ENCODE data around the gene NUDT1. TPM values are rescaled to one million over a fixed set of nuclear protein-coding genes. Genes with fewer than 3 reads are reported as not detected.

The NUDT1 gene
- total and polyA plus RNA-seq, 2 experiments from 2014 or later, result 54.5 to 163 TPM

DNA sequence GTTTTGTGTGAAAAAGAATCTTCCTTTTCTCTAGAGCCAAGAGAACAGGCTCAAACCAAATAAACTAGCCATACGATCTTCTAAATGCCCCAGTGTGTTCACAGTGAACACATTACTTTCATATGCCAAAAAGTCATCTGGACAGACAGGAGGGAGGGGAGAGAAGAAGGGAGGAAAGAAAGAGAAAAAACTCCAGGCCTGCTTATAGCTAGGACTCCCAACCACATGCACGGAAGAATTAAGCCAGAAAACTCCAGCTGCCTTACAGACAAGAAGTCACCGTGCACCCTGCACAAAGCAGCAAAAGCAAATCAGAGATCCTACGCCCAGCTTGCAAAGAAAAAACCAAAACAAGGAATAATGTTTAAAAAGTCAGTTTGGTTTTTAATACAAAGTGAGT lies 37.9 kb downstream of the NUDT1 start:
- Histone ChIP-seq H3K4me2 (no peak overlapping the region), H3K9me2 (ENCODE audit: insufficient read depth) (no peaks in the 10 kb centered on the region), H3K4me3 (no peak overlapping the region), H3K27me3 (ENCODE audit: insufficient read depth) (no peaks in the 10 kb centered on the region), H3K27ac (ENCODE audit: low read depth) (no peak overlapping the region), H3K79me2 (replicated peaks; ENCODE audit: insufficient read depth) (peaks cover 31% of the 10 kb centered on the region), H3K36me3 (ENCODE audit: insufficient read depth) (no peaks in the 10 kb centered on the region), H3F3A (replicated peaks; ENCODE audit: low read depth) (no peaks in the 10 kb centered on the region), H2AFZ (no peak overlapping the region), H3K4me1 (ENCODE audit: insufficient read depth) (no peaks in the 10 kb centered on the region; the same call in 1 of the 2 replicates), H4K20me1 (replicated peaks; ENCODE audit: insufficient read depth) (no peaks in the 10 kb centered on the region; the same call in 1 of the 2 replicates)
- no peak for TF ChIP-seq JUNB (IDR thresholded peaks at IDR 0.05; ENCODE audit: unreplicated experiment)
- TF ChIP-seq EZH2 (IDR thresholded peaks at IDR 0.05; ENCODE audit: low read depth, unreplicated experiment), result no peak
- TF ChIP-seq, protein P1, sequence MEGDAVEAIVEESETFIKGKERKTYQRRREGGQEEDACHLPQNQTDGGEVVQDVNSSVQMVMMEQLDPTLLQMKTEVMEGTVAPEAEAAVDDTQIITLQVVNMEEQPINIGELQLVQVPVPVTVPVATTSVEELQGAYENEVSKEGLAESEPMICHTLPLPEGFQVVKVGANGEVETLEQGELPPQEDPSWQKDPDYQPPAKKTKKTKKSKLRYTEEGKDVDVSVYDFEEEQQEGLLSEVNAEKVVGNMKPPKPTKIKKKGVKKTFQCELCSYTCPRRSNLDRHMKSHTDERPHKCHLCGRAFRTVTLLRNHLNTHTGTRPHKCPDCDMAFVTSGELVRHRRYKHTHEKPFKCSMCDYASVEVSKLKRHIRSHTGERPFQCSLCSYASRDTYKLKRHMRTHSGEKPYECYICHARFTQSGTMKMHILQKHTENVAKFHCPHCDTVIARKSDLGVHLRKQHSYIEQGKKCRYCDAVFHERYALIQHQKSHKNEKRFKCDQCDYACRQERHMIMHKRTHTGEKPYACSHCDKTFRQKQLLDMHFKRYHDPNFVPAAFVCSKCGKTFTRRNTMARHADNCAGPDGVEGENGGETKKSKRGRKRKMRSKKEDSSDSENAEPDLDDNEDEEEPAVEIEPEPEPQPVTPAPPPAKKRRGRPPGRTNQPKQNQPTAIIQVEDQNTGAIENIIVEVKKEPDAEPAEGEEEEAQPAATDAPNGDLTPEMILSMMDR (conservative IDR thresholded peaks at IDR 0.05; ENCODE audit: low read depth in 2 of 2), result no peak
- TF ChIP-seq, protein P2, sequence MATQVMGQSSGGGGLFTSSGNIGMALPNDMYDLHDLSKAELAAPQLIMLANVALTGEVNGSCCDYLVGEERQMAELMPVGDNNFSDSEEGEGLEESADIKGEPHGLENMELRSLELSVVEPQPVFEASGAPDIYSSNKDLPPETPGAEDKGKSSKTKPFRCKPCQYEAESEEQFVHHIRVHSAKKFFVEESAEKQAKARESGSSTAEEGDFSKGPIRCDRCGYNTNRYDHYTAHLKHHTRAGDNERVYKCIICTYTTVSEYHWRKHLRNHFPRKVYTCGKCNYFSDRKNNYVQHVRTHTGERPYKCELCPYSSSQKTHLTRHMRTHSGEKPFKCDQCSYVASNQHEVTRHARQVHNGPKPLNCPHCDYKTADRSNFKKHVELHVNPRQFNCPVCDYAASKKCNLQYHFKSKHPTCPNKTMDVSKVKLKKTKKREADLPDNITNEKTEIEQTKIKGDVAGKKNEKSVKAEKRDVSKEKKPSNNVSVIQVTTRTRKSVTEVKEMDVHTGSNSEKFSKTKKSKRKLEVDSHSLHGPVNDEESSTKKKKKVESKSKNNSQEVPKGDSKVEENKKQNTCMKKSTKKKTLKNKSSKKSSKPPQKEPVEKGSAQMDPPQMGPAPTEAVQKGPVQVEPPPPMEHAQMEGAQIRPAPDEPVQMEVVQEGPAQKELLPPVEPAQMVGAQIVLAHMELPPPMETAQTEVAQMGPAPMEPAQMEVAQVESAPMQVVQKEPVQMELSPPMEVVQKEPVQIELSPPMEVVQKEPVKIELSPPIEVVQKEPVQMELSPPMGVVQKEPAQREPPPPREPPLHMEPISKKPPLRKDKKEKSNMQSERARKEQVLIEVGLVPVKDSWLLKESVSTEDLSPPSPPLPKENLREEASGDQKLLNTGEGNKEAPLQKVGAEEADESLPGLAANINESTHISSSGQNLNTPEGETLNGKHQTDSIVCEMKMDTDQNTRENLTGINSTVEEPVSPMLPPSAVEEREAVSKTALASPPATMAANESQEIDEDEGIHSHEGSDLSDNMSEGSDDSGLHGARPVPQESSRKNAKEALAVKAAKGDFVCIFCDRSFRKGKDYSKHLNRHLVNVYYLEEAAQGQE (IDR thresholded peaks at IDR 0.05; ENCODE audit: unreplicated experiment), result no peak
- no peak for TF ChIP-seq STAT1 (IDR thresholded peaks at IDR 0.05; ENCODE audit: unreplicated experiment)
- TF ChIP-seq EZH2phosphoT487 (IDR thresholded peaks at IDR 0.05; ENCODE audit: unreplicated experiment), result no peak
- TF ChIP-seq ZNF331 (CRISPR knock-in tag; IDR thresholded peaks at IDR 0.05; ENCODE audit: low read depth), result no peak
- TF ChIP-seq, protein P3, sequence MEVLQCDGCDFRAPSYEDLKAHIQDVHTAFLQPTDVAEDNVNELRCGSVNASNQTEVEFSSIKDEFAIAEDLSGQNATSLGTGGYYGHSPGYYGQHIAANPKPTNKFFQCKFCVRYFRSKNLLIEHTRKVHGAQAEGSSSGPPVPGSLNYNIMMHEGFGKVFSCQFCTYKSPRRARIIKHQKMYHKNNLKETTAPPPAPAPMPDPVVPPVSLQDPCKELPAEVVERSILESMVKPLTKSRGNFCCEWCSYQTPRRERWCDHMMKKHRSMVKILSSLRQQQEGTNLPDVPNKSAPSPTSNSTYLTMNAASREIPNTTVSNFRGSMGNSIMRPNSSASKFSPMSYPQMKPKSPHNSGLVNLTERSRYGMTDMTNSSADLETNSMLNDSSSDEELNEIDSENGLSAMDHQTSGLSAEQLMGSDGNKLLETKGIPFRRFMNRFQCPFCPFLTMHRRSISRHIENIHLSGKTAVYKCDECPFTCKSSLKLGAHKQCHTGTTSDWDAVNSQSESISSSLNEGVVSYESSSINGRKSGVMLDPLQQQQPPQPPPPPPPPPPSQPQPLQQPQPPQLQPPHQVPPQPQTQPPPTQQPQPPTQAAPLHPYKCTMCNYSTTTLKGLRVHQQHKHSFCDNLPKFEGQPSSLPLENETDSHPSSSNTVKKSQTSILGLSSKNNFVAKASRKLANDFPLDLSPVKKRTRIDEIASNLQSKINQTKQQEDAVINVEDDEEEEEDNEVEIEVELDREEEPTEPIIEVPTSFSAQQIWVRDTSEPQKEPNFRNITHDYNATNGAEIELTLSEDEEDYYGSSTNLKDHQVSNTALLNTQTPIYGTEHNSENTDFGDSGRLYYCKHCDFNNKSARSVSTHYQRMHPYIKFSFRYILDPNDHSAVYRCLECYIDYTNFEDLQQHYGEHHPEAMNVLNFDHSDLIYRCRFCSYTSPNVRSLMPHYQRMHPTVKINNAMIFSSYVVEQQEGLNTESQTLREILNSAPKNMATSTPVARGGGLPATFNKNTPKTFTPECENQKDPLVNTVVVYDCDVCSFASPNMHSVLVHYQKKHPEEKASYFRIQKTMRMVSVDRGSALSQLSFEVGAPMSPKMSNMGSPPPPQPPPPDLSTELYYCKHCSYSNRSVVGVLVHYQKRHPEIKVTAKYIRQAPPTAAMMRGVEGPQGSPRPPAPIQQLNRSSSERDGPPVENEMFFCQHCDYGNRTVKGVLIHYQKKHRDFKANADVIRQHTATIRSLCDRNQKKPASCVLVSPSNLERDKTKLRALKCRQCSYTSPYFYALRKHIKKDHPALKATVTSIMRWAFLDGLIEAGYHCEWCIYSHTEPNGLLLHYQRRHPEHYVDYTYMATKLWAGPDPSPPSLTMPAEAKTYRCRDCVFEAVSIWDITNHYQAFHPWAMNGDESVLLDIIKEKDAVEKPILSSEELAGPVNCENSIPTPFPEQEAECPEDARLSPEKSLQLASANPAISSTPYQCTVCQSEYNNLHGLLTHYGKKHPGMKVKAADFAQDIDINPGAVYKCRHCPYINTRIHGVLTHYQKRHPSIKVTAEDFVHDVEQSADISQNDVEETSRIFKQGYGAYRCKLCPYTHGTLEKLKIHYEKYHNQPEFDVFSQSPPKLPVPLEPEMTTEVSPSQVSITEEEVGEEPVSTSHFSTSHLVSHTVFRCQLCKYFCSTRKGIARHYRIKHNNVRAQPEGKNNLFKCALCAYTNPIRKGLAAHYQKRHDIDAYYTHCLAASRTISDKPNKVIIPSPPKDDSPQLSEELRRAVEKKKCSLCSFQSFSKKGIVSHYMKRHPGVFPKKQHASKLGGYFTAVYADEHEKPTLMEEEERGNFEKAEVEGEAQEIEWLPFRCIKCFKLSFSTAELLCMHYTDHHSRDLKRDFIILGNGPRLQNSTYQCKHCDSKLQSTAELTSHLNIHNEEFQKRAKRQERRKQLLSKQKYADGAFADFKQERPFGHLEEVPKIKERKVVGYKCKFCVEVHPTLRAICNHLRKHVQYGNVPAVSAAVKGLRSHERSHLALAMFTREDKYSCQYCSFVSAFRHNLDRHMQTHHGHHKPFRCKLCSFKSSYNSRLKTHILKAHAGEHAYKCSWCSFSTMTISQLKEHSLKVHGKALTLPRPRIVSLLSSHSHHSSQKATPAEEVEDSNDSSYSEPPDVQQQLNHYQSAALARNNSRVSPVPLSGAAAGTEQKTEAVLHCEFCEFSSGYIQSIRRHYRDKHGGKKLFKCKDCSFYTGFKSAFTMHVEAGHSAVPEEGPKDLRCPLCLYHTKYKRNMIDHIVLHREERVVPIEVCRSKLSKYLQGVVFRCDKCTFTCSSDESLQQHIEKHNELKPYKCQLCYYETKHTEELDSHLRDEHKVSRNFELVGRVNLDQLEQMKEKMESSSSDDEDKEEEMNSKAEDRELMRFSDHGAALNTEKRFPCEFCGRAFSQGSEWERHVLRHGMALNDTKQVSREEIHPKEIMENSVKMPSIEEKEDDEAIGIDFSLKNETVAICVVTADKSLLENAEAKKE (CRISPR knock-in tag; IDR thresholded peaks at IDR 0.05), result no peak
- TF ChIP-seq POLR2AphosphoS5 (IDR thresholded peaks at IDR 0.05; ENCODE audit: low read depth), result no peak
- TF ChIP-seq ZNF114 (CRISPR knock-in tag; IDR thresholded peaks at IDR 0.05), result no peak
- ATAC-seq (no peak), DNase-seq (ENCODE audit: low spot score) (no peak)
- Mint-ChIP-seq H3K27ac (peak overlapping the region; percentile 70; the same call in 1 of the 2 replicates), H3K9me3 (no peaks in the 10 kb centered on the region), H3K36me3 (ENCODE audit: low read depth) (no peaks in the 10 kb centered on the region), H3K27me3 (ENCODE audit: insufficient read depth, low read depth, poor library complexity) (peaks cover 8% of the 10 kb centered on the region), H3K4me3 (no peak overlapping the region), H3K4me1 (peaks cover 12% of the 10 kb centered on the region; the same call in 2 of the 3 replicates)

All from GM23338 (cell line).